GM21526 (cell line): ENCODE measurements around the gene SDF4.
"Not testable (repeated sequence)": the region's sequence is repeated elsewhere in the genome, so short reads cannot be mapped to it uniquely, and the experiment has no call there.

Experiments used
- ATAC-seq: cut with Tn5 transposase; IDR thresholded peaks from one replicate; pipeline ENCODE4 v1.9.1; 2021; ENCODE audit warnings: moderate library complexity; ENCODE audit not compliant: unreplicated experiment, low FRiP score

The SDF4 gene

DNA sequence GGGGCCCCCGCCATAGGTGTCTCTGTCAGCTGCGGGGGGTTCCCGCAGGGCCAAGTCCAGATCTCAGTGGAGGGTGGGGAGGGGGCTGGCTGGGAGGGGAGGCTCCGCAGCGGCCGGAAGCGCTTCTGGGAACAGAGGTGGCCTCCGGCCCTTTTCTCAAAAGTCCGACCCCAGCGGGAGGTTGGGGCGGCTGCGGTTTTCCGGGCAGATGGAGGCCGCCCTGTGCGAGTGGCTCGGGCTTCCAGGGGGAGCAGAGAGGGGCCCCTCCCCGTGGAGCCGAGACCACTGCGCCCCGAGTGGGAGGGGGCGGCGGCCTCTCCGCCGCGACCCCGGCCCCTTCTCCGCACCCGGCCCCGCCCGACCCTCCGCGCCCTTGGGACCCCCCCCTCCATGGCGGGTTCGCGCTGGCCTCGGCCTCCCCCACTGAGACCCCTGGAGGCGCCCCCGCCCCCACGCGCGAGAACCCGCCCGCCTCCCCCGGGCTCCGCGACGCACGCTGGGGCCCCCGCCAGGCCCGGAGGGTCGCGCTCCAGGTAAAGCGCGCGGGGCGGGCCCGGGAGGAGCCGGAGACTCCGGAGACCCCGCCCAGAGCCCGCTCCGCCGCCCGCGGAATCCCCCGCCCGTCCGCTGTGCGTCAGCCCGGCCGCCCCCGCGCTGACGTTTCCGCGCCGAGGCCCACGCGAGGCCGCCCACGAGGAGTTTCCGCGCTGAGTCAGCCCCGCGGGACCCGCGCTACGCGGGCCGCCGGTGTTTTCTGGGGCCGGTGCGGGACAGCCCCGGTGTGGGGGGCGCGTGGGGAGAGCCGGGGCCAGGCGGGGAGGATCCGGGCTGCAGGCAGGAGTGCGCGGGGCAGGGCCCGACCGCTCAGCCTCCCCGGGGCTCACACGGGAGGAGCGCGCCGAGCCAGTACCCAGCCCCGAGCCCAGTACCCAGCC lies 30.7 kb downstream of the SDF4 start:
- ATAC-seq, result no peak

DNA sequence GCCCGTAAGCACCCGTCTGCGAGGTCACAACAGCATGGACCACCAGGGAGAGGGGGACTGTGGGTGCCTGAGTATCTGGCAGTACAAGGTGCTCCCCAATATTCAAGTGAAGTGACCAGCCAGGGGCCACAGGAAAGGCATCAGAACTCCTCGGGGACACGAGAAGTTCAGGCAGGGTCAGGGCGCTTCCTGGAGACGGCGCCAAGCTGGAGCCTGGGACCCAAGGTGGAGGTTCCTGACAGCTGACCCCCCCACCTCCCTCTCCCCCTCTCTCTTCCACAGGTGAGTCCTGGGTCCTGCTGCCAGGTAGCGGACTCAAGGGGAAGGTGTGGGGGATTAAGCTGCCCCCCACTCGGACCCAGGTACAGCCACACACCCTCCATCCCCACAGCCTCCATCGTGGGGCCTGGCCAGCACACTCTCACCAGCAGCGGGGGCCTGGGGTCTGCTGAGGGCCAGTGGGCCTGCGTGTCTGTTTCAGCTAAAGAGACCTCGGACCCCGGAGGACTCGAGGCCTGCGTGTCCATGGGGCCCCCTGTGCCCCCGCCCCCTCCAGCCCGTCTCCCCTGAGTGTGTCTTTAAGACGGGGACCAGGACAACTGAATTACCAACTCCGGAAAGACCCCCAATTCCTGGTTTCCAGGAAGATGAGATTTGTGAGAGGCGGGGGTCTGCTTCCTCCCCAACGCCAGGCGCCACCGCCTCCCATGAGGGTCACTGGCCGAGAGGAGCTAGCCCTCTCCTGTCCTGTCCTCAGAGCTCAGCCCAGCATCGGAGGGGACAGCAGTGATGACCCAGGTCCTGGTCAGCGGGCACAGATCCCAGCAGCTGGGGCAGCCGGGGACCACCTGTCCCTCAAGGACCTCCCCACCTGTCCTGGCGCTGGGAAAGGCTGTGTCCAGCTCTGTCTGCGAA lies 31.6 kb downstream of the SDF4 start:
- ATAC-seq, result no peak

DNA sequence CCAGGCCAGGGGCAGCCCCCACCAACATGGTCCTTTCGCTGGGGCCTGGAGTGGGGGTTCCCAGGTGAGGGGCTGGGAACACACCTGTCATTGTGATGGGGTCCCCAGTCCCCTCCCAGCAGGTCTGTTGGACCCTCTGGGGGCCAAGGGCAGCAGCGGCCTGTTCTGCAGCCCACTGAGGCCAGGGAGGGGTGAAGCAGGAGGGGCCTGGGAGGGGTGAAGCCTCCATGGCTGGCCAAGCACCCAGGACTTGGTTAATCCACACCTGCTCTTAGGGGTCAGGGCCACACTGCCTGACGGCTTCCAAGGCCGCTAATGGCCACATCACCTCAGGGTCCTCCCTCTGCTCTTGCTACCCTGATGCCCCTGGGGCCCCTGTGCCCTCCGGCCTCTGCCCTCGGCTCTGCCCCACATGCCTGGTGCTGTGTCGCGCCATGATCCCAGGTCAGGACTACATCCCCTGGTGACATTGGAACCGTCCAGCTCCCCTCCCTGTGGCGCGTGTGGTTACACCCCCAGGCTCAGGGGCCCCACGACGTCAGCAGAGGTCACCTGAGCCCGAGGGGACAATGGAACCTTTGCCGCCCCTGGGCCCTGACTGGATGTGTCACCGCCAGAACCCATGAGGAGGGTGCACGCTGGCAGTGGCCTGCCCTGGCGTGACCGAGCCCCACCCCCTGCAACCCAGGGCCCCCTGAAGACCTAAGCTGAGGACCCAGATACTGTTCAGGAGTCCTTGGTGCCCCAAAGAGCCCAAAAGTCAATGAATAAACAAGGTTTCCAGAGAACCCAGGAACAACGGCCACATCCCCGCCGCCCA lies 32.5 kb downstream of the SDF4 start:
- ATAC-seq, result no peak

DNA sequence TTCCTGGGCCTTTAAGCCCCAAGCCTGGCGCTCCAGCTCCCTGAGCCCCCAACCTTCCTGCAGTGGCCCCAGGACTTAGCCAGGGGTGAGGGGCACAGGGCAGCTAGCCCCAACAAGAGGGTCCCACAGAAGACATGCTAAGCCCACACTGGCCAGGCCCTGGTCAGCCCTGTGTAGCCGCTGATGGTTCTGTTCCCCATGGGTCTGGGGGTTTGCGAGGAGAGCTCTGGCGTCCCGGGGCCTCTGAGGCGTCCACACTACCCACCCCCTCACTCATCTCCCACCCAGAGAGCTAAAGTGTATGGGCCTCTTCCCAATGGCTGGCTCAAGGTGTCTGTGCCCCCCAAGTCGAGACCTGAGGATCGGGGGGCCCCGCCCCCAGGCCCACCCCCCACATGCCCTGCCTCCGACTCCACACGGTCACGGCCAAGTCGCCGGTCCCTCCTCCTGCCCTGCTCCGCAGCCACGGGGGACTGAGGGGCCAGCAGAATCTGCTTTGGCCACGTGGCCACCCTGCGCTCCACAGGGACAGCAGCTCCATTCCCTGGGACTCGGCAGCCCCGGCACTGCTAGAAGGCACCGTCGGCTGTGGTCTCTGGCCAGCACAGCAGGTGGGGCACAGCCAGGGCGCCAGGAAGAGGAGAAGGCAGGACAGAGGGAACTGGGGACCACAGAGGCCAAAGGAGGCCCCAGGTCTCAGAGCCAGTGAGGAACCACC lies 33.2 kb downstream of the SDF4 start:
- no peak for ATAC-seq

DNA sequence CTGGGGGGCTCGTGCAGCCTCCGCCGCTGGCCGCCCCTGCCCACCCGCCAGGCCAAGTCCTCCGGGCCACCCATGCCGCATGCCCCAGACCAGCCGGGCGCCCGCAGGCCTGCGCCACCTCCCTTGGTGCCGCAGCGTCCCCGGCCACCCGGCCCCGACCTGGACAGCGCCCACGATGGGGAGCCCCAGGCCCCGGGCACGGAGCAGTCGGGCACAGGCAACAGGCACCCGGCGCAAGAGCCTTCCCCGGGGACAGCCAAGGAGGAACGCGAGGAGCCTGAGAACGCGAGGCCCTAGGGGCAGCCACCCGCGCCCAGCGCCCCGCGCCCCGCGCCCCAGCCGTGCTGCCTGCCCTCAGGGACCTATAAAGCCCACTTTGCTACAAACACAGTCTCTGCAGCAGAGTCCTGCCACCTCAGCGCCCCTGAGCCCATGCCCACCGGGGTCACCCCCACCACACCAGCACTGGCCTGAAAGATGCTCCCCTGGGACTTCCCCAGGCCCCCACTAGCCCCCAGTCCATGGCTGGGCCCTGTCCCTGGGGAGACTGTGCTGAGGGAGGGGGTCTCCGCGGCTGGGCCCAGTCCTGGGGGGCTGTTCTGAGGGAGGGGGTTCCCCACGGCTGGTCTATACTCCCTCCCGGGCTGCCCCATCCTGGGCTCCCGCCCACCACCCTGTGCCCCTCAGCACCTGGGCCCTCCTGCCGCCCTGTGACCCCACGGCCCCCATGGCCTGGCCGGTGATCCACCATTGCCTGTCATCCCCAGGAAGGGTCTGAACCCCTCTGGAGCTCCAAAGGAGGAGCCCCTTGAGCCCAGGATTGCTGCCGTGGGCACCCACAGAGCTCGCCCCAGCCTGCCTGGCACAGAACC lies 34.0 kb downstream of the SDF4 start:
- ATAC-seq, result no peak

DNA sequence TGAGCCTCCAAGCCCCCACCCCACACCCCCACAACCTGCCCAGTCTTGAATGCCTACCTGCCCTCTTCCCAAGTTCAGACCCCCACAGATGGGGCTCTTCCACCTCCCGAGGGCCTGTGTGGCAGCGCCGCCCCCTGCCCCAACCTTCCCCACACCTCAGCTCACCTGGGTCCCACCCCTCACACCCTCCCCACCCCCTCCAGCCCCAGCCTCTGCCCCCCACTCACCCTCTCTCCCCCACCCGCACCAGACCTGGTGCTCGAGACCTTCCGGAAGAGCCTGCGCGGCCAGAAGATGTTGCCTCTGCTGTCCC lies 34.7 kb downstream of the SDF4 start:
- ATAC-seq, result no peak

DNA sequence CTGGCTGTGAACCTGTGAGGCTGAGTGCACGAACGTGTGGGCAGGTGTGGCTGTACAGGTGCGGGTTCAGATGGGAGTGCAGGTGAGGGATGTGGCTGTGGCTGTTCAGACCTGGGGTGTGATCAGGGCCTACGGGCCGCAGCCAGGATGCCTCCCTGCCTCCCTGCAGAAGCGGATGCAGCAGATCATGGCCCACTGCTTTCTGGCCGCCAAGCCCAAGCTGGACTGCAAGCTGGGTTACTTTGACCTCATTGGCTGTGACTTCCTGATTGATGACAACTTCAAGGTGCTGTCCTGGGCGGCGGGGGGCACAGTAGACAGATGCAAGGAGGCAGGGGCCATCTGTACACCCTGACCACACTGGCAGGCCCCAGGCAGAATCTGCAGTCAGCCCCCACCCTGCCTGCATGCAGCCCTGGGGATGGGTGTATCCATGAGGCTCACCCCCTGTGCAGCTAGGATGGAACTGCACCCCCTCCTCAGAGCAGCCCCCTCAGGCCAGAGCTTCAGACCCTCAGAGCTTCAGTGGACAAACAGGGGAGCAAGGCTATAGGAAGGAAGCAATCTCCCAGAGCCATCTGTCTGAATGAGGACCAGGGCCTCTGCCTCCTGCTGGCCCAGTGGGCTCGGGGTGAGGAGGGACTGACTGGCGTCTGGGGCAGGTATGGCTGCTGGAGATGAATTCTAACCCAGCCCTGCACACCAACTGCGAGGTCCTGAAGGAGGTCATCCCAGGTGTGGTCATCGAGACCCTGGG lies 35.2 kb downstream of the SDF4 start:
- ATAC-seq, result no peak

DNA sequence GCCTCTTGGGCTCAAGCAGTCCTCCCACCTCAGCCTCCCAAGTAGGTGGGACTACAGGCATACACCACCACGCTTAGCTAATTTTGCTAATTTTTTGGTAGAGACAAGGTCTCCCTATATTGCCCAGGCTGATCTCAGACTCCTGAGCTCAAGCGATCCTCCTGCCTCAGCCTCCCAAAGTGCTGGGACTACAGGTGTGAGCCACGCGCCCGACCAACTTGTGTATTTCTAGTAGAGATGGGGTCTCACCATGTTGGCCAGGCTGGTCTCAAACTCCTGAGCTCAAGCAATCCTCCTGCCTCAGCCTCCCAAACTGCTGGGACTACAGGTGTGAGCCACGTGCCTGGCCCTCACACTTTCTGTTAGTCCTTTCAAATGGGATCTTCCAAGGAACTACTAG lies 36.1 kb downstream of the SDF4 start:
- ATAC-seq, result not testable (repeated sequence)

DNA sequence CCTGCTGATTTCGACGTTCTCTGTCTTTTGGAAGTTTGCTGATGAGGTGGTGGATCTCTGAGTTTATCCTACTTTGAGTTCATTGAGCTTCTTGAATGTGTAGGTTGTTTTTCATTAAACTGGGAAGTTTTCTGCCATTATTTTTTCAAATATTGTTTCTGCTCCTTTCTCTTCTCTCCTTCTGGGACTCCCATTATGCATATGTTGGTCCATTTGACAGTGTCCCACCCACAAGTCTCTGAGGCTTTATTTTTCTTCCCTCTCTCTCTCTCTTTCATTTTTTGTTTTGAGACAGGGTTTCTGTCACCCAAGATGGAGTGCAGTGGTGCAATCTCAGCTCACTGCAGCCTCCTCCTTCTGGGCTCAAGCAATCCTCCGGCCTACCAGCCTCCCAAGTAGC lies 37.1 kb downstream of the SDF4 start:
- no peak for ATAC-seq

DNA sequence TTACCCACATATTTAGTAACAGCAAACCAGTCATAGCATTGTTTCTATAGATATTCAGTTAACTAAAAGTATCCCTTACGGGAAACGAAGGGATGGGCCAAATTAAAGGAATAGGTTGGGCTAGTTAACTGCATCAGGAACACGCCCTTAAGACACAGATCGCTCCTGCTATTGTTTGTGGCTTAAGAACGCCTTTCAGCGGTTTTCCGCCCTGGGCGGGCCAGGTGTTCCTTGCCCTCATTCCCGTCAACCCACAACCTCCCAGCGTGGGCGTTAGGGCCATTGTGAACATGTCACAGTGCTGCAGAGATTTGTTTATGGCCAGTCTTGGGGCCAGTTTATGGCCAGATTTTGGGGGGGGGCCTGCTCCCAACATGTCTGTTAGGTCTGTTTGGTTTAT lies 40.1 kb downstream of the SDF4 start:
- ATAC-seq, result no peak

DNA sequence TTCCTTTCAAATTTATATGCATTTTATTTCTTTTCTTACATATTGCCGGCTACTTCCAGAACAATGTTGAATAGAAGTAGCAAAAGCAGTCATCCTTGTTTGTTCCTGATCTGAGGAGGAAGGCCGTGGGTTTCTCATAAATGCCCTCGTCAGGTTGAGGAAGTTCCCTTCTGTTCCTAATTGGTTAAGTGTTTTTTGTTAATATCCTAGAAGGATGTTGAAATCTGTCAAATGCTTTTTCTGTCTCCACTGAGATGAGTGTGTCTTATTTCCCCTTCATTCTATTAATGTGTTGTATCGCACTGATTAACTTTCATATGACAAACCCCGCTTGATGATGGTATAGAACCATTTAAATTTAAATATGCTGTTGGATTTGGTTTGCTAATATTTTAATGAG lies 42.7 kb downstream of the SDF4 start:
- ATAC-seq, result no peak

DNA sequence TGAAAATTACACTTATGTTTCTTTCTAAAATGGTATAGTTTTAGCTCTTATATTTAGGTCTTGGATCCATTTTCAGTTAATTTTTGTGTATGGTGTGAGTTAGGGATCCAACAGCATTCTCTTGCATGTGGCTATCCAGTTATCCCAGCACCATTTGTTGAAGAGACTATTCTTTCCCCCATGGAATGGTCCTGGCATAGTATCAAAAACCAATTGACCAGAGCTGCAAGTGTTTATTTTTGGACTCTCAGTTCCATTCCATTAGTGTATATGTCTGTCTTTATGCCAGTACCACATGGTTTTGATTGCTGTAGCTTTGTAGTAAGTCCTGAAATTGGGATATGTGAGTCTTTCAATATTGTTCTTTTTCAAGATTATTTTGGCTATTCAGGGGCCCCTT lies 43.9 kb downstream of the SDF4 start:
- no peak for ATAC-seq

DNA sequence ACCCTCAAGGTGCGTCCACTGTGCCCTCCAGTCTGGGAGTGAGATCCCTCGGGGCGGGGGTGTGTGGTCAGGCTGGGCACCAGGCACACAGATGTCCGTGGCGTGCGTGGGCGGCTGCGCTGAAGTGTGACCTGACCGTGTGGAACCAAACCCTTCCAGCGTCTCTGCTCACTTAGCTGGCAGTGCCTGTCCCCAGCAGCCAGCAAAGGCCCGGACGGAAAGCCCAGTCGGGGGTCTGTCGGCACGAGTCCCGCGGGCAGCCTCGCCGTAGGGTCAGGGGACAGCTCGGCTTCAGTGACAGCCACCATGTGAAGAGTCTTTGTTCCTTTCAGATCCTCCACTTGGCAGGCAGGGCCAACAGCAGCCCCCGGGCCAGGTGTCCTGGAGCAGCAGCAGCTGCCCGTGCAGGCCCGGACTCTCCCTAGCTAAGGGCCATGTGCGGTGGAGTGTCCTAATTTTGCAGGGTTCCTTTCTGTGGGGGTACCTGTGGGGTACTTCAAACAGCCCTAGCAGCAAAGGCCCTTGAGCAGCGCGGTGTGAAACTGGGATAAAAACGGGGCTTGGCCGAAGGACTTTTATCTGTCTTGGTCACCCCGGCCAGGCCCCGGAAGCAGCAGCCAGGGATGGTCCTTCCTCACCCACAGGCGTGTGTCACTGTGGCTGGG lies 46.6 kb downstream of the SDF4 start:
- no peak for ATAC-seq

DNA sequence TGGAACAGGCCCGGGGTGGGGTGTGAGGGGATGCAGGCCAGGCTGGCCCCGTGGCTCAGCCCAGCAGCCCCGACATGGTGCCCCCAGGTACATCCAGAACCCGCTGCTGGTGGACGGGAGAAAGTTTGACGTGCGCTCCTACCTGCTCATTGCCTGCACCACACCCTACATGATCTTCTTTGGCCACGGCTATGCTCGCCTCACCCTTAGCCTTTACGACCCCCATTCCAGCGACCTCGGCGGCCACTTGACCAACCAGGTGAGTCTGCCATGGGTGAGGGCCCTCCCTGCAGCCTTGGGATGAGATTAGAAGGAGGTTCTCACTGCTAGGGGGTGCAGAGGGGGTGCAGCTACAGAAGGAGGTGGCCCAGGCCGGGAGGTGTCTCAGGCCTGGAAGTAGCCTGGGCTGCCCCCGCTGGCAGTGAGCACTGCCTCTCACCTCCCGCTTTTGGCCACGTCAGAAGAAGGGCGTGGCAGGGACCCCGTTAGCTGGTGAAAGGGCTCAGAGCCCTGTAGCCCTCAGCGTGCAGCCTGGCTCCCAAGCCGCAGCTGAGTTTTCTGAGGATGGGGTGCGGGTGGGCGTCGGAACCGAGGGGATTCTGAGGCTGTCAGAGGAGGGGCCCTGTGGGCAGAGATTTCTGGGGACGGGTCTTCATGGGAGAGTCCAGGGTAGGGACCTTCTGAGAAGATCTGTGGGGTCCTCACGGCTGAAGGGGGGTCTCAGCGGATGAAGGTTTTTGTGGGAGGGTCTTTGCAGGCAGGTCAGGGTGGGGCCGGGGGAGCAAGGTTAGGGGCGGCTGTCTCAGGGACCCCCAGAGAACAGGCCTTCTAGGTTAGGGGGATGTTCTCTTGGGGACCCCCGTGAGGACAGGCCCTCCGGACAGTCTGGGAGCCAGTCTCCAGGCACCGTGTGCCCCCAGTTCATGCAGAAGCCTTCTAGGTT lies 47.7 kb downstream of the SDF4 start:
- no peak for ATAC-seq

DNA sequence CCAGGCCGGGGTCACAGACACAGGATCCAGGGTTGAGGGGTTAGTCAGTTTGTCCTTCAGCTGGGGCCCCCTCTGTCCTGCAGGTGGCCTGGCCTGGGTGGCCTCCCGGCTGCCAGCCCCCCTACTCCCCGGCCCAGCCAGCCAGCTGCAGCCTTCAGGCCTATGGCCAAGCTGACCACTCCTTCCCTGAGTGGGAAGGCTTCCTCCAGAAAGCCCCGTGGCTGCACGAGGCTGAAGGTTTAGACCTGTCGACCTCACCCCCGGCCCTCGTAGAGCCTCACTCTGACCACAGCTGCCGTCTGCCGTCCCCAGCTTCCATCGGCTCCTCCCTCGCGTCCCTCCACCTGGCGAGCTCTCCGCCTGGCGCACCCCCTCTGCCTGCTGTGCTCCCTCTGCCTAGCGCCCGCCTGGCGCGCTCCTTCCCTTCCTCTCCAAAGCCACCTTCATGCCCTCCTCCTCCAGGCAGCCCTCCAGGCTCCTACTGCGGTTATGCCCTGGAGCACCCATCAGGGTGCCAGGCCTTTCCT lies 48.5 kb downstream of the SDF4 start:
- ATAC-seq, result no peak

DNA sequence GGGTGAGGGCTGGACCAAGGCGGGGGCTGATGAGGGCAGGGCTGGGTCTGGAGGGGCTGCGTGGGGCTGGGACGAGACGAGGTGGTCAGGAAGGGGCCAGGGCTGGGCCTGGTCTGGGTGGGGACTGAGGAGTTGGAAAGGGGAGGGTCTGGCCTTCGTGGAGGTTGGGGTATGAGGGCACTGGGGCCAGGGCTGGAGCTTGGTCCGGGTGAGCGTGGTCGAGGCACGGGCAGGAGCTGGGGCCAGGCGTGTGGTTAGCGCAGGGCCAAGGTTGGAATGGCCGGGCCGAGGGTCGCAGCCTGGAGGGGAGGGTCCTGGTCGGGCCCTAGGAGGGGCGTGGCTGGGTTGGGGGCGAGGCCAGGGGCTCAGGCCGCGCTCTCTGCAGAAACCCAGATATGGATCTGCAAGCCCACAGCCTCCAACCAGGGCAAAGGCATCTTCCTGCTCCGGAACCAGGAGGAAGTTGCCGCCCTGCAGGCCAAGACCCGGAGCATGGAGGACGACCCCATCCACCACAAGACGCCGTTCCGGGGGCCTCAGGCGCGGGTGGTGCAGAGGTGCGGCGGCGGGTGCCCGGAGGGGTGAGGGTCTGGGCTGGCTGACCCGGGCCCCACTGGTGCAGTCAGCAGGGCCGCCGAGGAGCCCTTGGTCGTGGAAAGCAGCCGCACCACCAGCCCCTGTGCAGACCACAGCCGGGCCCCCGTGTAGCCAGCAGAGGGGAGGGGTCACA lies 49.1 kb downstream of the SDF4 start:
- ATAC-seq, result no peak
